Forelimb muscle (tissue), 1 donor: ENCODE measurements around the gene SYNJ2. TPM values are rescaled to one million over a fixed set of nuclear protein-coding genes. Genes with fewer than 3 reads are reported as not detected.

ENCODE experiments used
- DNase-seq: peaks from one replicate; pipeline ENCODE4 v3.0.0-alpha.2; 2013; ENCODE audit warnings: low read depth
- polyA plus RNA-seq: library from polyadenylated mRNA; unstranded; fragments of 120-200 nt; gene quantifications from one replicate; pipeline ENCODE4 v1.2.1, GENCODE V29; 2013; ENCODE audit not compliant: insufficient read length

Gene SYNJ2
- polyA plus RNA-seq, 1 donor: 8.4 TPM

DNA sequence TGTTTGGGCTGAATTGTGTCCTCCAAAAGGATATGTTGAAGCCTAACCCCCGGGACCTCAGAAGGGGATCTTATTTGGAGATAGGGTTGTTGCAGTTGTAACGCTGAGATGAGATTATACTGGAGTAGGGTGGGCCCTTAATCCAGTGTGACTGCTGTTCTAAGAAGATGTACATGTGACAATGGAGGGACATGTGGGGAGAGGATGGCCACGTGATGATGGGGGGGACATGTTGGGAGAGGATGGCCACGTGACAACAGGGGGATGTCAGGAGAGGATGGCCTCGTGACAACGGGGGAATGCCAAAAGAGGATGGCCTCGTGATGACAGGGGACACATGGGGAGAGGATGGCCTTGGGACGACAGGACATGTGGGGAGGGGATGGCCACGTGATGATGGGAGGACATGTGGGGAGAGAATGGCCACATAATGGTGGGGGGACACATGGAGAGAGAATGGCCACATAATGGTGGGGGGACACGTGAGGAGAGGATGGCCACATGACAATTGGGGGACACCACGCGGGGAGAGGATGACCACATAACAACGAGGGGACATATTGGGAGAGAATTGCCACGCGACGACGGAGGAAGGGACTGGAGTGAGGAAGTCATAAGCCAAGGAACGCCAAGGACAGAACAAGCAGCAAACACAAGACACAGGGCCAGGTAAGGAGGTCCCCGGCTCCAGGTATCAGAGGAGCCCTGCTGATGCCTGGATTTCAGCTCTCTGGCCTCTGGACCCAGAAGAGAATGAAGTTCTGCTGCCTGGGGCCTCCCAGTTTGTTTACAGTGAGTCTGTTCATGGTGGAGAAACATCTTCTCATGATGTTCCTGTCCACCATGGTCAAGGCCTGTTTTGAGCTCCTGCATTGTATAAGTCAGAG, 29.2 kb downstream of the SYNJ2 start:
- DNase-seq: no peak

DNA sequence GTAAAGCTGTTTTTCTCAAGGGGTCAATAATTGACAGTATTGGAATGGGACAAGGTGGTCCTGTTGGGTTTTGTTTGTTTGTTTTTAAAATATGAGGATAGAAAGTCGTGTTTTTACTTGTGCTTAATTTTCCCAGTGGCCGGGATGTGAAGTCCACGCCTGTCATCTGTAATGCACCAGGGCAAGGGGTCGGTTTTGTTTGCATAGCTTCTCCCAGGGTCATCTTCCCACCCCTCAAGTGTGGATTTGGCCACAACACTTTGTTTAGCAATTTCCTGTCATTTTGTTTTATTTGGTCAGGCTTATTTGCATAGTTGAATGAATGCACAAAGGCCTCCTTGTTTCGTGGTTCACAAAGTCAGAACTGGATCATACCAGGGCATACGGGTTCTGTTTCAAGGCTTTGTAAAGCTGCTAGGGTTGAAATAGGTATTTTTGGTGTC, 29.8 kb downstream of the SYNJ2 start:
- no peak for DNase-seq

- no peak for DNase-seq
Observed at GRCh38 chr6:158011980-158012566, 30.4 kb downstream of the SYNJ2 start.

DNA sequence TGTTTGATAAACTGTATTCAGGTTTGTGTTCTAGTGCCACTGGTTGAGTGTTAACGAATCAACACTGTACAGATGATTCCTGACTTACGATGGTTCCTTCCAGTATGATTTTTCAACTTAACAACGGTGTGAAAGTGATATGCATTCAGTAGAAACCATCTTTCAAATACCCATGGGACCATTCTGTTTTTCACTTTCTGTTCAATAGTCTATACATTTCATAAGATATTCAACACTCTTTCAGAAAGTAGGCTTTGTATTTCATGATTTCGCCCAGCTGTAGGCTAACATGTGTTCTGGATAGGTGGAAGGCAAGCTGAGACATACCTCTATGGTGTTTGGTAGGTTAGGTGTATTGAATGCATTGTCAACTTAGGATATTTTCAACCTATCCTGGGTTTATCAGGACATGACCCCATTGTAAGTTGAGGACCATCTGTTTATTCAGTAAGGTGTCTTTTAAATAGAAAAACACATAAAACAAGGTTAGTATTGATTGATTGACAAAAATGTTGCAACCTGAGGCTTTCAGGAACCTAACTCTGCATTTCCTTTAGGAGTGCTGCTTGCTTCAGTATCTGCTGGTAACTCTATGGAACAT, 32.3 kb downstream of the SYNJ2 start:
- DNase-seq: no peak

- DNase-seq: no peak
Observed at GRCh38 chr6:158014505-158015187, 33.0 kb downstream of the SYNJ2 start.

GRCh38 chr6:158015188-158015506, 33.5 kb downstream of the SYNJ2 start:
- DNase-seq: no peak

GRCh38 chr6:158016571-158017383, 35.1 kb downstream of the SYNJ2 start:
- no peak for DNase-seq

- no peak for DNase-seq
Observed at GRCh38 chr6:158017621-158018040, 36.0 kb downstream of the SYNJ2 start.

DNA sequence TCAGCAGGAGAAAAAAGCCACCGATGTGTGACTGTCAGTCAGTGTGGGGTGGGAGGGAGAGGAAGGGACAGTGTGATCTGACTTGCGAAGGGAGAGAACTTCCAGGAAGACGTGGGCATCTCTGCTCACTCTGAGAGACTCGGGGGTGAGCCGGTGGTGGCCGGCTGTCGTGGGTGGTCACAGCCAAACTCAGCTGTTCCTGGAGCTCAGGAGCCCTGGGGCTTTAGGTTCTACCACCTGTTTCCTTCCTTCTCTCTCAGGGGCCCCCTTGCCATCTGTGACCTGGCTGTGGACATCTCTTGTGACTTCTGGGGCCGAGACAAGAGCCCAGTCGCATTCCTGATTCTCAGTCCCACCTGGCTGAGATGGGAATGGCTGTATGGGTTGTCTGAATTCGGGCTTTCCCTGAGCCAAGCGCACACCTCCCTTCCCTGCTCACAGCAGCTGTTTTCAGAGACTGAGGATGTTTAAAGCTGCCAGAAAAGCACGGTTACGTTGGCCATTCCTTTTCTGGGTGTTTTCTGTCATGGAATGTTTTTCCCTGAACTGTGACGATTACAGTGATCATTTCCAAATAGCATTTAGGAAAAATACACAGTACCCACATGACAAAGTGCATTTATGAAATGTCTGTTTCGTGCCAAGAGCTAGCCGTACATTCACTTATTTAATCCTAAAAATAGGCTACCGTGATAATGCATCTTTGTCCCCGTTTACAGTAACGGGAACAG, 36.5 kb downstream of the SYNJ2 start:
- DNase-seq: no peak

- DNase-seq: no peak
Observed at GRCh38 chr6:158018851-158019361, 37.2 kb downstream of the SYNJ2 start.

DNA sequence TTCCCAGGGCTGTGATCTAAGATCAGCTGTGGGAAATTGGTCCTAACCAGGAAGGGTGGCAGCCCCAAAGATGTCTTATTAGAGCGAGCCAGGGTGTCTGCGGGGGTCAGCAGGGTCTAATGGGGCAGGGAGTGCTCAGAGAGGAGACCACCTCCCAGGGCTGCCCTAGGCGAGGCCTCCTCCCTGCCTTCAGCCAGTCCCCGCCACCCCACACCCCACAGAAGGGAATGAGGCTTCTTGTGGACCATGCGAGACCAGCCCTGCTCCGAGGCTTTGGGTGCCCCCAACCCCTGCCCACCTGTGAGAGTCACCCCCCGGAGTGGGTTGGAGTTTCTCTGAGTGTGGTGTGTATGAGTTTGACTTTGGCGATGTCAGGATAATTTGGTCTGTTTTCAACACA, 37.8 kb downstream of the SYNJ2 start:
- no peak for DNase-seq

DNA sequence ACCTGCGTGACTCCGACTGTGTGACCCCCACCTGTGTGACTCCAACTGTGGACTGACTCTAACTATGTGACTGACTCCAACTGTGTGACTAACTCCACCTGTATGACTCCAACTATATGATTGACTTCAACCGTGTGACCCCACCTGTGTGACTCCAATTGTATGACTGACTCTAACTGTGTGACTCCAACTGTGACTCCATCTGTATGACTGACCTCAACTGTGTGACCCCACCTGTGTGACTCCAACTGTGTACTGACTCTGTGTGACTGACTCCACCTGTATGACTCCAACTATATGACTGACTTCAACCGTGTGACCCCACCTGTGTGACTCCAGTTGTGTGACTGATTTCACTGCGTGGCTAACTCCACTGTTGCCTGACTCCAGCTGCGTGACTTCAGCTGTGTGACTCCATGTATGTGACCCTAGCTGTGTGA, 38.6 kb downstream of the SYNJ2 start:
- DNase-seq: no peak

DNA sequence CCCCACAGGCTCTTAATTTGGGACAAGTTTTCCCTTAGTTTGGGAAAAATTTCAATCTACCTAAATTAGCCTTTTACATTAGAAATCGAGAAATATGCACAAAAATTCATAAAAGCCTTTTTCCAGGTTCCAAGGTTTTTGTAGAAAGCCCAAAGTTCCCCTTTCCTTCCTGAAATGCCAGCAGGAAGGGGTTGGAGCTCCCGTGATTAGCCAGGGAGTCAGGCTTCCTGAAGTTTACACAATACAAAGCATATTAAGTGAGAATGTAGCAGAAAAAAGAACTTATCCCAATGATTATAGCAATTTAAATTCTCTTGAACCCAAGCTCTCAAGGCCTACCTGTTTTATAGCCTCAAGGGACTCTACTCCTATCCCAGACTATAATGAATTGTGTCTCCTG, 39.1 kb downstream of the SYNJ2 start:
- no peak for DNase-seq

DNA sequence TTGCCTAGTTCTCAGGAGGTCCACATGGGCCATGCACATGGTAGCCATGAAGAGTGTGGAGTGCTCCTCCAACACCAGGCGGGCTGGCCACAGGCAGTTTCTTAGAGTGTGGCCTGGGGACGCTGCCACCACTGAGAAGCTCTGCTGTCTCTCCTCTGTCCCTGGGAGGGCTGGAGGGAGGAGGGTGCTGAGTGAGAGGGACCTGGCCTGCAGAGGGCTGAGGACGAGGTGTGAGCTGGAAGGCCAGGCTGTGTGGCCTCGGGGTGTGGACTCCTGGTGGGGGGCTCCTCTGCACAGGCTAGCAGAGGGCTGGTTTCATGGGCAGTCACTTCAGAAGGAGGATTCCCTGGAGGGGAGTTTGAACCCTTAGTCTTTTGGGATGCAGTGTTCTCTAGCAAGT, 39.7 kb downstream of the SYNJ2 start:
- DNase-seq: no peak

GRCh38 chr6:158021814-158022748, 40.4 kb downstream of the SYNJ2 start:
- no peak for DNase-seq

DNA sequence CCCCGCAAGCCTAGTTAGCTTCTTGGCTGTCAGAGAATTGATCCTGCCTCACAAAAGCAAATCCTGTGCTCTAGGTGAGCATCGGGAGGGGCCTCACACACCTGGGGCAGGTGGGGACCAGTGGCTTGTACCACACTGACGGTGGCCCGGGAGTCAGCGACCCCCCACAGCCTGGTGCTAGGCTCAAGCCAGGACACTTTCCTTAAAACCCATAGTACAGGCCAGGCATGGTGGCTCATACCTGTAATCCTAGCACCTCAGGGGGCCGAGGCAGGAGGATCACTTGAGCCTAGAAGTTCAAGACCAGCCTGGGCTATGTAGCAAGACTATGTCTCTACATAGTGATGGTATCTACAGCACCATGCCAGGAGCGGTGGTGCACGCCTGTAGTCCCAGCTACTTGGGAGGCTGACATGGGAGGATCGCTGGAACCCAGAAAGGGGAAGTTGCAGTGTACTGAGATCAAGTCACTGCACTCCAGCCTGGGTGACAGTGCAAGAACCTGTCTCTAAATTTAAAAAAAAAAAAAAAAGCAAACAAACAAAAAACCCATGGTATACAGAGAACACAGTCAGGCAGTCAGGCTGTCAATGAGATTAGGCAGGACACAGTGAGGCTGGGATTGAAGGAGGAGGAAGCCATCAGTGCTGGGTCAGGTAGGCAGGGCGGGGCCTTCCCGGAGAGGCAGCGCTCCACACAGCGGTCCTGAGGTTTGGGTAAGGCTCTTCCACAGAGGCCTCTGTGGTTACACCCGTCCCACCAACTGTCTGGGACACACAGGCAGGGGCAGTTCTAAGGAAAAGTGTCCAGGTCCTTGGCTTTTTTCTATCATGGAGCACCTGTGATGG, 41.3 kb downstream of the SYNJ2 start:
- DNase-seq: no peak

DNA sequence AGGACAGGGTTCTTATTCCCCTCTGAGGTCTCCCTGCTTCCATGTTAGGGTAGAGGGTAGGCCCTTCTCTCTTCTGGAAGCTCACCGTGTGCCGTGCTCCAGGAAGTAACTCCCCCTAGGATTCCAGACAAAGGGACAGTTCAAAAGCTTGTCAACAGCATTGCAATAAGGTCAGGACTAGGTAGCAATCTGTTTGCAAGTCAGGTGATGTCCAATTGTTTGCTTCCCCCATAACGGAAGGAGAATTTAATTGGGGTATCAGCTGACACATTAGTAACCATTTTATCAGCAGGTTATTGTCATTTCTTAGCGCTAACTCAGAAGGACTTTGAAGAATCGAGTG, 41.9 kb downstream of the SYNJ2 start:
- DNase-seq: no peak

DNA sequence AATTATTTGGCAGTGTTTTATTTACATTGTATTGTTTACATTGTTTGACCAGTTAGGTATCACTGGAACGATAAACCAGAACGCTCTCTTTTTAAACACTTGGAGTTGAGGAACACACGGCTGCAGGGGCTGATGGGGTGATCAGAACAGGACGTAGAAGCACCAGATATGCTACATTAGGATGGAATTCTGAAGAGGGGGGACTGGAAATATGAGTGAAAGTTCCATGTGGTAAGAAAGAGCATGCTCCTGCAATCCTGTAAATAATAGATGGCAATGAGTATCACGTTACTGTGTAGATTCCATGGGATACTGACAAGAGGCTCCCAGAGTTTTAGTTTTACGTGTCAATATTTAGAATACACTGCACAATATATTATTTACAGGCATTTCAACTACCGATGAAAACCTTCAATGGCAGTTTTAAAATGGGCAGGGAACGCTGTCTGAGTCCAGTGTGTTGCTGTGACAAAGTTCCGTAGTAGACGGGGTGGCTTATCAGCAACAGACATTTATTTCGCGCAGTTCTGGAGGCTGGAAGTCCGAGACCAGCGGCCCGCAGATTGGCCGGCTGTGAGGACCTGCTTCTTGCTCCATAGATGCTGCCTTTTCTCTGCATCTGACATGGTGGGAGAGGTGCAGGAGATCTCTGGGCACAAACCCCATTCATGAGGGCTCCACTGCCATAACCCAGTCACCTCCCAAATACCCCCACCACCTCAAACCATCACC, 43.1 kb downstream of the SYNJ2 start:
- DNase-seq: no peak
